ENCODE measurements around the gene LHFPL6. TPM values are rescaled to one million over a fixed set of nuclear protein-coding genes. Genes with fewer than 3 reads are reported as not detected.

LHFPL6 gene
- total RNA-seq, 2 donors from 2014 or later = 0.52 to 2.8 TPM

- DNase-seq (ENCODE audit: low spot score in 2 of 2) = no peak
- no peaks in the 10 kb centered on the region for H3K9me3 Mint-ChIP-seq
Observed at GRCh38 chr13:39317291-39317690, 285.7 kb downstream of the LHFPL6 start.

GRCh38 chr13:39315796-39316195 lies 287.2 kb downstream of the LHFPL6 start:
- Mint-ChIP-seq H3K36me3 (no peaks in the 10 kb centered on the region), H3K27ac (no peak overlapping the region), H3K9me3 (no peaks in the 10 kb centered on the region)
- DNase-seq (ENCODE audit: low spot score in 2 of 2) (no peak), ATAC-seq (no peak)

More at GRCh38 chr13:39317291-39317690, 285.7 kb downstream of the LHFPL6 start:
- no peak overlapping the region for H3K27ac Mint-ChIP-seq
- no peaks in the 10 kb centered on the region for H3K36me3 Mint-ChIP-seq
- ATAC-seq = no peak

GRCh38 chr13:39313721-39314120 lies 289.3 kb downstream of the LHFPL6 start:
- H3K27ac Mint-ChIP-seq = no peak overlapping the region
- no peaks in the 10 kb centered on the region for H3K36me3 Mint-ChIP-seq
- DNase-seq (ENCODE audit: low spot score in 2 of 2) (no peak), ATAC-seq (no peak)
- H3K9me3 Mint-ChIP-seq = no peaks in the 10 kb centered on the region

GRCh38 chr13:39312596-39312995 lies 290.4 kb downstream of the LHFPL6 start:
- ATAC-seq = no peak
- no peaks in the 10 kb centered on the region for H3K9me3 Mint-ChIP-seq
- no peak for DNase-seq (ENCODE audit: low spot score in 2 of 2)

GRCh38 chr13:39311619-39312018 lies 291.4 kb downstream of the LHFPL6 start:
- DNase-seq (ENCODE audit: low spot score in 2 of 2) (no peak), ATAC-seq (no peak)
- Mint-ChIP-seq H3K27ac (no peak overlapping the region), H3K9me3 (no peaks in the 10 kb centered on the region), H3K36me3 (no peaks in the 10 kb centered on the region)

More at GRCh38 chr13:39312596-39312995, 290.4 kb downstream of the LHFPL6 start:
- H3K27ac Mint-ChIP-seq = no peak overlapping the region
- H3K36me3 Mint-ChIP-seq = no peaks in the 10 kb centered on the region

GRCh38 chr13:39310961-39311360 lies 292.0 kb downstream of the LHFPL6 start:
- DNase-seq (ENCODE audit: low spot score in 2 of 2) = no peak
- no peak overlapping the region for H3K27ac Mint-ChIP-seq
- no peak for ATAC-seq

GRCh38 chr13:39306639-39307589 lies 296.1 kb downstream of the LHFPL6 start:
- H3K9me3 Mint-ChIP-seq = no peaks in the 10 kb centered on the region
- DNase-seq (ENCODE audit: low spot score in 2 of 2) (no peak), ATAC-seq (peak; percentile 39 to 73)
- H3K27ac Mint-ChIP-seq = no peak overlapping the region
- H3K36me3 Mint-ChIP-seq = no peaks in the 10 kb centered on the region

More at GRCh38 chr13:39310961-39311360, 292.0 kb downstream of the LHFPL6 start:
- no peaks in the 10 kb centered on the region for H3K9me3 Mint-ChIP-seq
- no peaks in the 10 kb centered on the region for H3K36me3 Mint-ChIP-seq

GRCh38 chr13:39302820-39303219 lies 300.2 kb downstream of the LHFPL6 start:
- DNase-seq (ENCODE audit: low spot score in 2 of 2) (no peak), ATAC-seq (no peak)
- Mint-ChIP-seq H3K9me3 (no peaks in the 10 kb centered on the region), H3K36me3 (no peaks in the 10 kb centered on the region), H3K27ac (no peak overlapping the region)

GRCh38 chr13:39298951-39299350 lies 304.0 kb downstream of the LHFPL6 start:
- Mint-ChIP-seq H3K36me3 (peaks cover 0 to 5% of the 10 kb centered on the region in 2 donors), H3K9me3 (peaks cover 0 to 9% of the 10 kb centered on the region in 2 donors), H3K27ac (no peak overlapping the region)
- DNase-seq (ENCODE audit: low spot score in 2 of 2) (no peak), ATAC-seq (no peak)

GRCh38 chr13:39297664-39298171 lies 305.3 kb downstream of the LHFPL6 start:
- H3K36me3 Mint-ChIP-seq = peaks cover 0 to 5% of the 10 kb centered on the region in 2 donors
- peaks cover 0 to 9% of the 10 kb centered on the region in 2 donors for H3K9me3 Mint-ChIP-seq
- DNase-seq (ENCODE audit: low spot score in 2 of 2) (no peak), ATAC-seq (no peak)
- H3K27ac Mint-ChIP-seq = no peak overlapping the region

GRCh38 chr13:39297023-39297422 lies 306.0 kb downstream of the LHFPL6 start:
- no peak for ATAC-seq
- Mint-ChIP-seq H3K9me3 (peaks cover 3 to 9% of the 10 kb centered on the region in 2 donors), H3K36me3 (peaks cover 0 to 5% of the 10 kb centered on the region in 2 donors), H3K27ac (no peak overlapping the region)
- DNase-seq (ENCODE audit: low spot score in 2 of 2) = no peak

GRCh38 chr13:39296193-39296592 lies 306.8 kb downstream of the LHFPL6 start:
- ATAC-seq = no peak
- Mint-ChIP-seq H3K9me3 (peaks cover 3 to 9% of the 10 kb centered on the region in 2 donors), H3K36me3 (peaks cover 0 to 5% of the 10 kb centered on the region in 2 donors), H3K27ac (no peak overlapping the region)
- DNase-seq (ENCODE audit: low spot score in 2 of 2) = no peak

Other genes with a start within 250 kb of the LHFPL6 start
- gene COG6, start 52.5 kb upstream of the LHFPL6 start, total RNA-seq = 10 to 100 TPM; 42.0 to 47.0 TPM

Data from activated naive CD4-positive, alpha-beta T cell treated with anti-CD3 and anti-CD28 coated beads, Interleukin-2, amount 50 U/mL, for 72 hours (primary cell).